A549 (cell line): ENCODE results near the gene ZBTB25. TPM values are rescaled to one million over a fixed set of nuclear protein-coding genes. Genes with fewer than 3 reads are reported as not detected.
A peak's percentile ranks its signal among the peaks of the same experiment; 100 is the strongest.

ENCODE experiments used
- ATAC-seq, 2 experiments: fragments of 200-7000 bp in 1 of 2; fragments of >200 bp in 1 of 2; cut with Nextera tagmentation in 1 of 2; cut with Tn5 transposase in 1 of 2; 3 replicates each; pipeline versions ENCODE4 v1.8.0 to v1.9.1; 2018 to 2020; ENCODE audit warnings: mild to moderate bottlenecking in 1 of 2, moderate library complexity in 1 of 2
- CTCF ChIA-PET: fragments of 300-600 bp; sonication (Branson Sonifier 250); formaldehyde crosslinking; extraction: SDS; loops from one replicate; lab custom pipeline; 2021; ENCODE audit warnings: antibody characterized with exemption, inconsistent platforms; lab: Yijun Ruan, JAX
- POLR2A ChIA-PET: fragments of 350-600 bp; formaldehyde crosslinking; extraction: SDS; loops from one replicate; lab custom pipeline; 2021; ENCODE audit warnings: antibody characterized with exemption, inconsistent platforms; lab: Yijun Ruan, JAX
- DNase-seq, 2 experiments: peaks; one replicate each; pipeline versions ENCODE4 v3.0.0 to v3.0.0-alpha.2; 2011 to 2016; ENCODE audit warnings: low read depth in 1 of 2, low spot score in 1 of 2
- FAIRE-seq: peaks from 2 replicates; lab custom pipeline; 2011; peaks lifted over from hg19 to GRCh38; lab: Jason Lieb, UNC
- H3K27ac ChIP-seq, 2 experiments: fragments of >200 bp; sonication (Bioruptor Twin); formaldehyde crosslinking; 3 replicates each; pipeline ENCODE4 v1.5.1; 2016 to 2017
- H3K4me1 ChIP-seq: fragments of >200 bp; sonication (Bioruptor Twin); formaldehyde crosslinking; 3 replicates; pipeline ENCODE4 v1.6.1; 2016
- H3K4me2 ChIP-seq: fragments of >200 bp; sonication (Bioruptor Twin); formaldehyde crosslinking; 3 replicates; pipeline ENCODE4 v1.6.1; 2016
- H3K4me3 ChIP-seq: fragments of >200 bp; sonication (Bioruptor Twin); formaldehyde crosslinking; 3 replicates; pipeline ENCODE4 v1.5.1; 2016
- H3K9me3 ChIP-seq: fragments of >200 bp; sonication (Bioruptor Twin); formaldehyde crosslinking; 3 replicates; pipeline ENCODE4 v1.6.1; 2016
- BCL3 ChIP-seq: fragments of >200 bp; sonication (Bioruptor Twin); formaldehyde crosslinking; IDR thresholded peaks from 3 replicates; pipeline ENCODE4 v1.6.1; 2016
- BHLHE40 ChIP-seq: IDR thresholded peaks from 2 replicates; pipeline ENCODE4 v1.6.1; 2012; ENCODE audit warnings: low read depth, low read length, inconsistent platforms
- CBX8 ChIP-seq: fragments of 200-600 bp; sonication (generic); IDR thresholded peaks from 2 replicates; pipeline ENCODE4 v1.6.1; 2016
- CHD2 ChIP-seq: fragments of 150-350 bp; IDR thresholded peaks from 2 replicates; pipeline ENCODE4 v1.6.1; 2014; ENCODE audit warnings: low read length; ENCODE audit not compliant: partially characterized antibody
- CTCF ChIP-seq: fragments of >200 bp; sonication (Bioruptor Twin); formaldehyde crosslinking; IDR thresholded peaks from 3 replicates; pipeline ENCODE4 v1.5.1; 2016
- E2F6 ChIP-seq: IDR thresholded peaks from 2 replicates; pipeline ENCODE4 v1.6.1; 2012; ENCODE audit warnings: low read depth, borderline replicate concordance
- FOSB ChIP-seq: fragments of 250-450 bp; sonication (Bioruptor Pico); IDR thresholded peaks from 2 replicates; pipeline ENCODE4 v1.5.0; 2020; ENCODE audit warnings: mild to moderate bottlenecking, moderate library complexity
- FOSL2 ChIP-seq, 2 experiments: fragments of 450-650 bp in 1 of 2; fragments of >200 bp in 1 of 2; sonication (Bioruptor Twin) in 1 of 2; formaldehyde crosslinking; IDR thresholded peaks; 2 replicates each; pipeline versions ENCODE4 v1.5.0 to v1.6.1; 2016 to 2020; ENCODE audit warnings: mild to moderate bottlenecking in 1 of 2, moderate library complexity in 1 of 2
- GATA3 ChIP-seq: IDR thresholded peaks from 2 replicates; pipeline ENCODE4 v1.6.1; 2012; ENCODE audit warnings: borderline replicate concordance
- HOXA7 ChIP-seq: fragments of 250-450 bp; sonication (Bioruptor Pico); IDR thresholded peaks from 2 replicates; pipeline ENCODE4 v1.5.0; 2020; ENCODE audit warnings: mild to moderate bottlenecking, moderate library complexity
- HOXB13 ChIP-seq: fragments of 250-450 bp; sonication (Bioruptor Pico); IDR thresholded peaks from 2 replicates; pipeline ENCODE4 v1.5.0; 2020; ENCODE audit warnings: low read depth, mild to moderate bottlenecking, moderate library complexity
- HOXB5 ChIP-seq: fragments of 250-450 bp; sonication (Bioruptor Pico); IDR thresholded peaks from 2 replicates; pipeline ENCODE4 v1.5.0; 2020; ENCODE audit warnings: mild to moderate bottlenecking, moderate library complexity
- JUN ChIP-seq, 2 experiments: fragments of >200 bp; sonication (Bioruptor Twin); formaldehyde crosslinking; IDR thresholded peaks; 2 replicates in 1 of 2; 3 replicates in 1 of 2; pipeline ENCODE4 v1.6.1; 2016 to 2017
- JUNB ChIP-seq: fragments of >200 bp; sonication (Bioruptor Twin); formaldehyde crosslinking; IDR thresholded peaks from 2 replicates; pipeline ENCODE4 v1.6.1; 2016
- KDM1A ChIP-seq: fragments of 200-600 bp; sonication (generic); IDR thresholded peaks from 2 replicates; pipeline ENCODE4 v1.6.1; 2016; ENCODE audit warnings: low read depth, mild to moderate bottlenecking
- MAX ChIP-seq: IDR thresholded peaks from 2 replicates; pipeline ENCODE4 v1.6.1; 2012
- MYC ChIP-seq: IDR thresholded peaks from 2 replicates; pipeline ENCODE4 v1.6.1; 2012; ENCODE audit warnings: mild to moderate bottlenecking, inconsistent platforms, low read length, improper control_type of control experiment, borderline replicate concordance
- NFE2L2 ChIP-seq: fragments of 150-350 bp; conservative IDR thresholded peaks from 2 replicates; pipeline ENCODE4 v1.6.1; 2014; ENCODE audit warnings: low read length
- PBX3 ChIP-seq: IDR thresholded peaks from 2 replicates; pipeline ENCODE4 v1.6.1; 2012
- PHF8 ChIP-seq: fragments of 200-600 bp; sonication (generic); IDR thresholded peaks from 2 replicates; pipeline ENCODE4 v1.6.1; 2016; ENCODE audit warnings: low read depth, mild to moderate bottlenecking, antibody characterized with exemption, moderate library complexity, borderline replicate concordance
- POLR2A ChIP-seq: IDR thresholded peaks from 2 replicates; pipeline ENCODE4 v1.6.1; 2012; ENCODE audit warnings: mild to moderate bottlenecking, low read length
- RARB ChIP-seq: fragments of 250-450 bp; sonication (Bioruptor Pico); IDR thresholded peaks from 2 replicates; pipeline ENCODE4 v1.8.0; 2021; ENCODE audit warnings: mild to moderate bottlenecking, moderate library complexity
- RFX5 ChIP-seq: fragments of 450-650 bp; IDR thresholded peaks from 2 replicates; pipeline ENCODE4 v1.7.1; 2014; ENCODE audit warnings: antibody characterized with exemption, mild to moderate bottlenecking, moderate library complexity
- RNF2 ChIP-seq: fragments of 200-600 bp; sonication (generic); IDR thresholded peaks from 2 replicates; pipeline ENCODE4 v1.6.1; 2016; ENCODE audit warnings: low read depth, mild to moderate bottlenecking, antibody characterized with exemption, moderate library complexity, borderline replicate concordance
- SMC3 ChIP-seq: fragments of >200 bp; sonication (Bioruptor Twin); formaldehyde crosslinking; IDR thresholded peaks from 3 replicates; pipeline ENCODE4 v1.6.1; 2018; ENCODE audit warnings: inconsistent platforms
- TFCP2L1 ChIP-seq: fragments of 250-450 bp; sonication (Bioruptor Pico); IDR thresholded peaks from 2 replicates; pipeline ENCODE4 v1.5.0; 2021; ENCODE audit warnings: mild to moderate bottlenecking
- ZFP36 ChIP-seq: fragments of 450-650 bp; IDR thresholded peaks from 2 replicates; pipeline ENCODE4 v1.6.1; 2014; ENCODE audit warnings: borderline replicate concordance; ENCODE audit not compliant: partially characterized antibody
- ZNF302 ChIP-seq: fragments of 250-450 bp; sonication (Bioruptor Pico); IDR thresholded peaks from 2 replicates; pipeline ENCODE4 v1.9.0; 2021; ENCODE audit warnings: inconsistent platforms, mild to moderate bottlenecking, moderate library complexity
- WGBS: methylation state at CpG from one replicate; pipeline ENCODE4 v1.1.6; 2017; ENCODE audit errors: missing lambda C conversion rate; 5-methylcytosine and 5-hydroxymethylcytosine counted together
- polyA plus RNA-seq, 4 experiments: library from polyadenylated mRNA; depleted of rRNA in 3 of 4; stranded (reverse); fragments of >200 nt; fragmentation: RNase III in 1 of 4; extraction: RNeasy Plus Mini Kit Qiagen cat#74134 plus additional on column Dnase treatment in 1 of 4; gene quantifications; 2 replicates in 3 of 4; 3 replicates in 1 of 4; pipeline ENCODE4 v1.2.3, GENCODE V29; 2011 to 2017

Gene ZBTB25
- polyA plus RNA-seq, 2 of the 4 experiments (the other 2 are of a cell fraction), result 5.4 to 15.0 TPM

GRCh38 chr14:64541261-64541971 lies 37.8 kb upstream of the ZBTB25 start:
- peaks cover 11% of the 10 kb centered on the region; the same call in 2 of the 3 replicates for H3K9me3 ChIP-seq
- ATAC-seq (no peak), DNase-seq (peak in 1 of 2 experiments; percentile 18), FAIRE-seq (no peak)
- peak overlapping the region; percentile 83 for H3K4me2 ChIP-seq
- 97% methylated on average over 67 of the region's 73 CpGs for WGBS
- no peak for TF ChIP-seq HOXB13 (CRISPR knock-in tag)
- peak; percentile 7; the same call in 1 of the 2 replicates for TF ChIP-seq POLR2A
- TF ChIP-seq HOXA7 (CRISPR knock-in tag), result no peak
- peak overlapping the region in 1 of 2 experiments; percentile 86; a peak in 3 of 6 replicates for H3K27ac ChIP-seq
- H3K4me3 ChIP-seq, result peak overlapping the region; percentile 50
- CTCF ChIA-PET, result interaction anchor here (0.9 to 12.4 kb wide), 10 partner anchors 10 to 453 kb away, joined by 3 to 182 read pairs (median 8); no protein-coding TSS in a partner anchor
- POLR2A ChIA-PET, result interaction anchor here (1.1 to 2.9 kb wide), 16 partner anchors 9 to 224 kb away, joined by 3 to 68 read pairs (median 16); partner anchors contain the start of genes PPP1R36, ZBTB1 and ZBTB25
- peaks cover 30% of the 10 kb centered on the region; the same call in 2 of the 3 replicates for H3K4me1 ChIP-seq

GRCh38 chr14:64540208-64541202 lies 36.9 kb upstream of the ZBTB25 start, which contains the start of gene HSPA2:
Gene HSPA2 (plus strand): TSS chr14:64540741. CDS start chr14:64540850, 109 bp downstream.
- ATAC-seq (peak; percentile 95 to 96), DNase-seq (peak; percentile 97 to 100), FAIRE-seq (peak; percentile 86)
- peaks cover 33% of the 10 kb centered on the region; the same call in 2 of the 3 replicates for H3K4me1 ChIP-seq
- ChIA-PET POLR2A (interaction anchor here (0.5 to 2.9 kb wide), 56 partner anchors 8 to 446 kb away, joined by 3 to 68 read pairs (median 6); partner anchors contain the start of genes FNTB, MTHFD1, PPP1R36 and SPTB), CTCF (interaction anchor here (0.6 to 12.4 kb wide), 43 partner anchors 8 to 453 kb away, joined by 3 to 182 read pairs (median 4); no protein-coding TSS in a partner anchor)
- H3K4me2 ChIP-seq, result peak within 1 kb of the TSS; percentile 79
- peak within 1 kb of the TSS; percentile 95 to 96 for H3K27ac ChIP-seq
- 22% methylated on average over 33 of the region's 79 CpGs for WGBS
- peaks cover 11% of the 10 kb centered on the region; the same call in 2 of the 3 replicates for H3K9me3 ChIP-seq
- H3K4me3 ChIP-seq, result peak within 1 kb of the TSS; percentile 62
- peak; percentile 77; the same call in 1 of the 2 replicates for TF ChIP-seq TFCP2L1 (CRISPR knock-in tag)
- TF ChIP-seq RFX5, result peak; percentile 52; the same call in 1 of the 2 replicates
- peak; percentile 85 to 90 for TF ChIP-seq JUN (IDR thresholded peaks at IDR 0.05)
- TF ChIP-seq PBX3, result peak; percentile 99
- peak; percentile 94; the same call in 1 of the 2 replicates for TF ChIP-seq PHF8
- TF ChIP-seq HOXB5 (CRISPR knock-in tag), result peak; percentile 58; the same call in 1 of the 2 replicates
- TF ChIP-seq KDM1A, result no peak
- peak; percentile 67 for TF ChIP-seq BHLHE40
- no peak for TF ChIP-seq GATA3
- TF ChIP-seq BCL3, result peak; percentile 97
- TF ChIP-seq MAX, result peak; percentile 67
- TF ChIP-seq CHD2, result peak; percentile 9
- TF ChIP-seq ZNF302 (CRISPR knock-in tag), result no peak
- TF ChIP-seq FOSB, result 0 out of 2 replicates have a peak, but pooled peaks have one; percentile 35
- TF ChIP-seq POLR2A, result peak; percentile 100
- peak; percentile 89 for TF ChIP-seq E2F6
- peak; percentile 89; the same call in 1 of the 2 replicates for TF ChIP-seq HOXB13 (CRISPR knock-in tag)
- TF ChIP-seq ZFP36, result no peak
- no peak for TF ChIP-seq JUNB
- TF ChIP-seq MYC, result peak; percentile 48; the same call in 1 of the 2 replicates
- TF ChIP-seq FOSL2 (IDR thresholded peaks at IDR 0.05), result no peak
- TF ChIP-seq FOSL2 (CRISPR knock-in tag; IDR thresholded peaks at IDR 0.05), result 0 out of 2 replicates have a peak, but pooled peaks have one; percentile 2
- no peak for TF ChIP-seq CBX8
- TF ChIP-seq RARB (CRISPR knock-in tag), result 0 out of 2 replicates have a peak, but pooled peaks have one; percentile 47
- TF ChIP-seq NFE2L2, result no peak
- peak; percentile 80 for TF ChIP-seq CTCF
- TF ChIP-seq RNF2, result no peak
- peak; percentile 93 for TF ChIP-seq SMC3
